B cell (primary cell): Measurements from ENCODE around the gene PPP1R14C. TPM values are rescaled to one million over a fixed set of nuclear protein-coding genes. Genes with fewer than 3 reads are reported as not detected.

Experiments
- ATAC-seq: fragments of 200-7000 bp; cut with Tn5 transposase; one replicate; pipeline ENCODE4 v1.10.0; 2021; ENCODE audit warnings: low read depth, mild to moderate bottlenecking, moderate number of reproducible peaks, moderate library complexity
- CTCF ChIA-PET: fragments of 350-600 bp; sonication (Branson Sonifier 250); formaldehyde crosslinking; loops from one replicate; lab custom pipeline; 2021; ENCODE audit warnings: antibody characterized with exemption, inconsistent platforms; lab: Charles Lee
- POLR2A ChIA-PET: fragments of 350-600 bp; sonication (Branson Sonifier 250); formaldehyde crosslinking; loops from one replicate; lab custom pipeline; 2021; ENCODE audit warnings: antibody characterized with exemption; lab: Charles Lee
- DNase-seq: peaks from one replicate; pipeline ENCODE4 v3.0.0; 2013
- H2AFZ ChIP-seq: 2 replicates; pipeline ENCODE4 v1.6.1; 2012; ENCODE audit warnings: mild to moderate bottlenecking, low read depth, low read length; ENCODE audit not compliant: insufficient read depth, poor library complexity, severe bottlenecking
- H3K27ac ChIP-seq, 2 donors: 1 replicate in 1 of 2; 2 replicates in 1 of 2; pipeline ENCODE4 v1.5.1; 2012 to 2013; ENCODE audit warnings: low read length in 2 of 2, mild to moderate bottlenecking in 2 of 2, moderate library complexity in 1 of 2
- H3K27me3 ChIP-seq, 4 experiments: fragments of 200-600 bp in 1 of 4; sonication (generic) in 1 of 4; replicated peaks in 1 of 4; 1 replicate in 2 of 4; 2 replicates in 2 of 4; pipeline versions ENCODE4 v1.6.1 to v1.7.0; 2013 to 2016; ENCODE audit warnings: low read length in 3 of 4, mild to moderate bottlenecking in 2 of 4, mixed read lengths in 1 of 4, moderate library complexity in 1 of 4; ENCODE audit not compliant: insufficient read depth in 4 of 4, control insufficient read depth in 3 of 4; ENCODE audit errors: control extremely low read depth in 1 of 4
- H3K36me3 ChIP-seq, 2 experiments: replicated peaks in 1 of 2; 1 replicate in 1 of 2; 2 replicates in 1 of 2; pipeline versions ENCODE4 v1.6.1 to v1.7.1; 2013; ENCODE audit warnings: low read length in 1 of 2; ENCODE audit not compliant: insufficient read depth in 2 of 2, control insufficient read depth in 1 of 2; ENCODE audit errors: control extremely low read depth in 1 of 2, extremely low read depth in 1 of 2
- H3K4me1 ChIP-seq, 2 donors: fragments of 200-600 bp in 1 of 2; sonication (generic) in 1 of 2; 1 replicate in 1 of 2; 2 replicates in 1 of 2; pipeline versions ENCODE4 v1.5.1 to v1.6.1; 2013 to 2017; ENCODE audit warnings: low read length in 2 of 2; ENCODE audit not compliant: control insufficient read depth in 2 of 2, insufficient read depth in 2 of 2
- H3K4me2 ChIP-seq: replicated peaks from 2 replicates; pipeline ENCODE3; 2012; ENCODE audit warnings: mild to moderate bottlenecking, low read depth, low read length; ENCODE audit not compliant: poor library complexity, severe bottlenecking
- H3K4me3 ChIP-seq, 5 experiments: fragments of 200-600 bp in 1 of 5; sonication (generic) in 1 of 5; 1 replicate in 3 of 5; 2 replicates in 2 of 5; pipeline versions ENCODE4 v1.5.1 to v1.7.0; 2011 to 2016; ENCODE audit warnings: low read length in 4 of 5, mild to moderate bottlenecking in 4 of 5, low read depth in 2 of 5, control low read depth in 1 of 5, moderate library complexity in 1 of 5; ENCODE audit not compliant: insufficient read depth in 1 of 5; ENCODE audit errors: control extremely low read depth in 1 of 5, extremely low read depth in 1 of 5
- H3K79me2 ChIP-seq: fragments of 200-600 bp; sonication (generic); one replicate; pipeline ENCODE4 v1.6.0; 2016; ENCODE audit warnings: low read length; ENCODE audit not compliant: control insufficient read depth, insufficient read depth
- H3K9ac ChIP-seq: fragments of 200-600 bp; sonication (generic); 2 replicates; pipeline ENCODE4 v1.6.1; 2017; ENCODE audit warnings: mild to moderate bottlenecking, low read length, moderate library complexity
- H3K9me3 ChIP-seq, 3 donors: one replicate each; pipeline versions ENCODE4 v1.6.1 to v1.7.1; 2013; ENCODE audit warnings: low read length in 2 of 3; ENCODE audit not compliant: control insufficient read depth in 2 of 3, insufficient read depth in 1 of 3; ENCODE audit errors: control extremely low read depth in 1 of 3
- H4K20me1 ChIP-seq: 2 replicates; pipeline ENCODE4 v1.6.0; 2012; ENCODE audit warnings: mild to moderate bottlenecking, low read length; ENCODE audit not compliant: insufficient read depth, control insufficient read depth, poor library complexity, severe bottlenecking
- H3K27ac Mint-ChIP-seq: one replicate; pipeline ENCODE4 v1.8.0; 2021; ENCODE audit warnings: mixed read lengths
- H3K27me3 Mint-ChIP-seq: one replicate; pipeline ENCODE4 v1.8.0; 2021; ENCODE audit warnings: mixed read lengths
- H3K4me1 Mint-ChIP-seq: one replicate; pipeline ENCODE4 v1.8.0; 2021; ENCODE audit warnings: mixed read lengths
- H3K4me3 Mint-ChIP-seq: one replicate; pipeline ENCODE4 v1.8.0; 2021; ENCODE audit warnings: mixed read lengths
- H3K9me3 Mint-ChIP-seq: one replicate; pipeline ENCODE4 v1.8.0; 2022; ENCODE audit warnings: mixed read lengths; ENCODE audit not compliant: insufficient read depth
- CTCF ChIP-seq: fragments of 200-600 bp; IDR thresholded peaks from one replicate; pipeline ENCODE4 v1.8.0; 2022; ENCODE audit warnings: antibody characterized with exemption, mild to moderate bottlenecking
- EZH2 ChIP-seq: IDR thresholded peaks from 2 replicates; pipeline ENCODE4 v1.6.1; 2012; ENCODE audit warnings: borderline replicate concordance, low read depth, mild to moderate bottlenecking, moderate library complexity, low read length; ENCODE audit not compliant: insufficient read depth, poor library complexity, severe bottlenecking
- WGBS: methylation state at CpG from one replicate; pipeline ENCODE4 v1.1.5; 2013; ENCODE audit warnings: missing lambda C conversion rate; ENCODE audit not compliant: insufficient coverage; 5-methylcytosine and 5-hydroxymethylcytosine counted together
- intact Hi-C: fragments of 100-400 bp; cut with micrococcal nuclease; formaldehyde crosslinking; loops from one replicate; pipeline ENCODE4 v1.10.0; 2022
- polyA plus RNA-seq: library from polyadenylated mRNA; depleted of rRNA; stranded (reverse); fragments of >200 nt; gene quantifications from 2 replicates; pipeline ENCODE4 v1.2.3, GENCODE V29; 2012
- total RNA-seq, 2 donors: library from RNA; stranded (reverse); fragments of 120-200 nt in 1 of 2; gene quantifications; 1 replicate in 1 of 2; 2 replicates in 1 of 2; pipeline versions ENCODE4 v1.2.3 to v1.2.4, GENCODE V29; 2013 to 2022

PPP1R14C gene
- total and polyA plus RNA-seq, 2 donors (not counting 1 experiment from before 2014, with no cell fraction given) = not detected

GRCh38 chr6:150258381-150258780 is 115.5 kb downstream of the PPP1R14C start:
- Histone ChIP-seq H3K27me3 (peaks cover 0 to 5% (median 3%) of the 10 kb centered on the region in 4 experiments), H3K9me3 (peaks cover 0 to 2% (median 0%) of the 10 kb centered on the region in 3 donors), H3K9ac (no peak overlapping the region), H3K79me2 (no peaks in the 10 kb centered on the region), H3K36me3 (no peaks in the 10 kb centered on the region), H4K20me1 (no peaks in the 10 kb centered on the region), H3K4me2 (no peak overlapping the region), H2AFZ (no peak overlapping the region), H3K27ac (no peak overlapping the region), H3K4me1 (no peaks in the 10 kb centered on the region), H3K4me3 (no peak overlapping the region)
- TF ChIP-seq CTCF (no peak), EZH2 (no peak)
- Mint-ChIP-seq H3K27ac (no peak overlapping the region), H3K27me3 (peaks cover 40% of the 10 kb centered on the region), H3K9me3 (no peaks in the 10 kb centered on the region), H3K4me1 (no peaks in the 10 kb centered on the region), H3K4me3 (no peak overlapping the region)
- ChIA-PET POLR2A (no interaction called here), CTCF (no interaction called here)
- DNase-seq = no peak
- ATAC-seq = no peak
- WGBS = no CpG with 5 or more reads among the region's 5 CpGs
- intact Hi-C loops = no loop called here

DNA sequence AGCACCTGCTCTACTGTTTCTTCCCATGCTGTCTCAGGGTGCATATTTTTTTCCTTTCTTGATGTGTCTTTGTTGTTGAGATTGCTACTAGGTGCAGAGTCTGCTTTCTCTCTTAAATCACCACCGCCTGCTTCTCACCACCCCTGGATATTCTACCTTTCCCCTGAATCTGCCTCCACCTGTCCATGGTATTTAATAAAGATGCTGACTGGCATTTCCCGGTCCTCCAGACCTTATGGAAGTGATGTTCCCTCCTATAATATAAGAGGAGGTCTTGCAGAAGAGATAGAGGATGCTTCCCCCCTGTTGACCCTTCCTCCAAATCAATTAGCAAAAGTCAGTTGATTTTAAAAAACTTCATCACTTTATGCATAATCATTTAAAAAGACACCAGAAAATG is 118.1 kb downstream of the PPP1R14C start:
- POLR2A ChIA-PET = no interaction called here
- H3K4me3 Mint-ChIP-seq = no peak overlapping the region

More for the DNA sequence above, 118.1 kb downstream of the PPP1R14C start:
- no CpG with 5 or more reads among the region's 2 CpGs for WGBS
- peaks cover 0 to 6% of the 10 kb centered on the region in 2 donors for H3K4me1 ChIP-seq
- peaks cover 0 to 4% (median 2%) of the 10 kb centered on the region in 4 experiments for H3K27me3 ChIP-seq
- H3K4me2 ChIP-seq = no peak overlapping the region
- no peaks in the 10 kb centered on the region for H4K20me1 ChIP-seq
- no peaks in the 10 kb centered on the region for H3K36me3 ChIP-seq
- H3K9me3 Mint-ChIP-seq = no peaks in the 10 kb centered on the region
- H2AFZ ChIP-seq = no peak overlapping the region
- H3K9me3 ChIP-seq = peaks cover 0 to 13% (median 0%) of the 10 kb centered on the region in 3 donors
- no peak overlapping the region for H3K27ac Mint-ChIP-seq
- CTCF ChIA-PET = interaction anchor here (0.8 kb wide), 1 partner anchor 11 kb away, joined by 4 read pairs; no protein-coding TSS in a partner anchor
- no peak for ATAC-seq
- peaks cover 24% of the 10 kb centered on the region for H3K27me3 Mint-ChIP-seq
- H3K4me3 ChIP-seq = no peak overlapping the region
- TF ChIP-seq EZH2 (no peak), CTCF (no peak)
- peaks cover 2% of the 10 kb centered on the region for H3K4me1 Mint-ChIP-seq
- DNase-seq = no peak
- intact Hi-C loops = no loop called here
- H3K27ac ChIP-seq = no peak overlapping the region
- H3K9ac ChIP-seq = no peak overlapping the region
- H3K79me2 ChIP-seq = no peaks in the 10 kb centered on the region
